ENCODE measurements around the gene LCN15. TPM values are rescaled to one million over a fixed set of nuclear protein-coding genes. Genes with fewer than 3 reads are reported as not detected.

Gene LCN15
- total and polyA plus RNA-seq, 2 of the 13 experiments (the other 11 are each of a cell fraction or from before 2014, with no cell fraction given) = 1.3 to 53.7 TPM

GRCh38 chr9:136799079-136799853 is 34.9 kb upstream of the LCN15 start (continued):
- TF ChIP-seq, protein P1, sequence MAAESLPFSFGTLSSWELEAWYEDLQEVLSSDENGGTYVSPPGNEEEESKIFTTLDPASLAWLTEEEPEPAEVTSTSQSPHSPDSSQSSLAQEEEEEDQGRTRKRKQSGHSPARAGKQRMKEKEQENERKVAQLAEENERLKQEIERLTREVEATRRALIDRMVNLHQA (CRISPR knock-in tag; IDR thresholded peaks at IDR 0.05) = no peak
- TF ChIP-seq NCOA2 (CRISPR knock-in tag; IDR thresholded peaks at IDR 0.05) (peak; percentile 65; the same call in 1 of the 2 replicates), ZNF230 (CRISPR knock-in tag; IDR thresholded peaks at IDR 0.05) (0 out of 2 replicates have a peak, but pooled peaks have one; percentile 21), FOXC1 (CRISPR knock-in tag; IDR thresholded peaks at IDR 0.05; ENCODE audit: borderline replicate concordance) (no peak; the same call in 1 of the 2 replicates), CBFB (CRISPR knock-in tag; IDR thresholded peaks at IDR 0.05) (peak; percentile 63; the same call in 1 of the 2 replicates), TOE1 (CRISPR knock-in tag; IDR thresholded peaks at IDR 0.05) (0 out of 2 replicates have a peak, but pooled peaks have one; percentile 55), NFYB (CRISPR knock-in tag; IDR thresholded peaks at IDR 0.05) (no peak; the same call in 1 of the 2 replicates), MYPOP (CRISPR knock-in tag; IDR thresholded peaks at IDR 0.05) (no peak; the same call in 1 of the 2 replicates), ZNF720 (CRISPR knock-in tag; IDR thresholded peaks at IDR 0.05) (no peak), SIN3B (IDR thresholded peaks at IDR 0.05; ENCODE audit: low read length) (no peak), ZNF777 (CRISPR knock-in tag; IDR thresholded peaks at IDR 0.05) (peak; percentile 45; the same call in 1 of the 2 replicates), SAFB2 (CRISPR knock-in tag; IDR thresholded peaks at IDR 0.05; ENCODE audit: borderline replicate concordance, low read depth) (peak; percentile 31; the same call in 1 of the 2 replicates), MTF2 (CRISPR knock-in tag; IDR thresholded peaks at IDR 0.05; ENCODE audit: borderline replicate concordance) (no peak), SMAD9 (CRISPR knock-in tag; IDR thresholded peaks at IDR 0.05) (peak; percentile 48; the same call in 1 of the 2 replicates), AHR (CRISPR knock-in tag; IDR thresholded peaks at IDR 0.05) (no peak), ZNF691 (CRISPR knock-in tag; IDR thresholded peaks at IDR 0.05; ENCODE audit: borderline replicate concordance, low read depth) (peak; percentile 84)
- TF ChIP-seq, protein P2, sequence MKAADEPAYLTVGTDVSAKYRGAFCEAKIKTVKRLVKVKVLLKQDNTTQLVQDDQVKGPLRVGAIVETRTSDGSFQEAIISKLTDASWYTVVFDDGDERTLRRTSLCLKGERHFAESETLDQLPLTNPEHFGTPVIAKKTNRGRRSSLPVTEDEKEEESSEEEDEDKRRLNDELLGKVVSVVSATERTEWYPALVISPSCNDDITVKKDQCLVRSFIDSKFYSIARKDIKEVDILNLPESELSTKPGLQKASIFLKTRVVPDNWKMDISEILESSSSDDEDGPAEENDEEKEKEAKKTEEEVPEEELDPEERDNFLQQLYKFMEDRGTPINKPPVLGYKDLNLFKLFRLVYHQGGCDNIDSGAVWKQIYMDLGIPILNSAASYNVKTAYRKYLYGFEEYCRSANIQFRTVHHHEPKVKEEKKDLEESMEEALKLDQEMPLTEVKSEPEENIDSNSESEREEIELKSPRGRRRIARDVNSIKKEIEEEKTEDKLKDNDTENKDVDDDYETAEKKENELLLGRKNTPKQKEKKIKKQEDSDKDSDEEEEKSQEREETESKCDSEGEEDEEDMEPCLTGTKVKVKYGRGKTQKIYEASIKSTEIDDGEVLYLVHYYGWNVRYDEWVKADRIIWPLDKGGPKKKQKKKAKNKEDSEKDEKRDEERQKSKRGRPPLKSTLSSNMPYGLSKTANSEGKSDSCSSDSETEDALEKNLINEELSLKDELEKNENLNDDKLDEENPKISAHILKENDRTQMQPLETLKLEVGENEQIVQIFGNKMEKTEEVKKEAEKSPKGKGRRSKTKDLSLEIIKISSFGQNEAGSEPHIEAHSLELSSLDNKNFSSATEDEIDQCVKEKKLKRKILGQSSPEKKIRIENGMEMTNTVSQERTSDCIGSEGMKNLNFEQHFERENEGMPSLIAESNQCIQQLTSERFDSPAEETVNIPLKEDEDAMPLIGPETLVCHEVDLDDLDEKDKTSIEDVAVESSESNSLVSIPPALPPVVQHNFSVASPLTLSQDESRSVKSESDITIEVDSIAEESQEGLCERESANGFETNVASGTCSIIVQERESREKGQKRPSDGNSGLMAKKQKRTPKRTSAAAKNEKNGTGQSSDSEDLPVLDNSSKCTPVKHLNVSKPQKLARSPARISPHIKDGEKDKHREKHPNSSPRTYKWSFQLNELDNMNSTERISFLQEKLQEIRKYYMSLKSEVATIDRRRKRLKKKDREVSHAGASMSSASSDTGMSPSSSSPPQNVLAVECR (CRISPR knock-in tag; IDR thresholded peaks at IDR 0.05; ENCODE audit: borderline replicate concordance) = peak; percentile 38
- TF ChIP-seq, protein P3, sequence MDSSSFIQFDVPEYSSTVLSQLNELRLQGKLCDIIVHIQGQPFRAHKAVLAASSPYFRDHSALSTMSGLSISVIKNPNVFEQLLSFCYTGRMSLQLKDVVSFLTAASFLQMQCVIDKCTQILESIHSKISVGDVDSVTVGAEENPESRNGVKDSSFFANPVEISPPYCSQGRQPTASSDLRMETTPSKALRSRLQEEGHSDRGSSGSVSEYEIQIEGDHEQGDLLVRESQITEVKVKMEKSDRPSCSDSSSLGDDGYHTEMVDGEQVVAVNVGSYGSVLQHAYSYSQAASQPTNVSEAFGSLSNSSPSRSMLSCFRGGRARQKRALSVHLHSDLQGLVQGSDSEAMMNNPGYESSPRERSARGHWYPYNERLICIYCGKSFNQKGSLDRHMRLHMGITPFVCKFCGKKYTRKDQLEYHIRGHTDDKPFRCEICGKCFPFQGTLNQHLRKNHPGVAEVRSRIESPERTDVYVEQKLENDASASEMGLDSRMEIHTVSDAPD (CRISPR knock-in tag; IDR thresholded peaks at IDR 0.05) = peak; percentile 84
- TF ChIP-seq, protein P4, sequence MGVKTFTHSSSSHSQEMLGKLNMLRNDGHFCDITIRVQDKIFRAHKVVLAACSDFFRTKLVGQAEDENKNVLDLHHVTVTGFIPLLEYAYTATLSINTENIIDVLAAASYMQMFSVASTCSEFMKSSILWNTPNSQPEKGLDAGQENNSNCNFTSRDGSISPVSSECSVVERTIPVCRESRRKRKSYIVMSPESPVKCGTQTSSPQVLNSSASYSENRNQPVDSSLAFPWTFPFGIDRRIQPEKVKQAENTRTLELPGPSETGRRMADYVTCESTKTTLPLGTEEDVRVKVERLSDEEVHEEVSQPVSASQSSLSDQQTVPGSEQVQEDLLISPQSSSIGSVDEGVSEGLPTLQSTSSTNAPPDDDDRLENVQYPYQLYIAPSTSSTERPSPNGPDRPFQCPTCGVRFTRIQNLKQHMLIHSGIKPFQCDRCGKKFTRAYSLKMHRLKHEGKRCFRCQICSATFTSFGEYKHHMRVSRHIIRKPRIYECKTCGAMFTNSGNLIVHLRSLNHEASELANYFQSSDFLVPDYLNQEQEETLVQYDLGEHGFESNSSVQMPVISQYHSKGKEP (CRISPR knock-in tag; IDR thresholded peaks at IDR 0.05) = no peak
